HK-2 (cell line): ENCODE data around the gene KCNJ8.
"Not testable (repeated sequence)": the region's sequence is repeated elsewhere in the genome, so short reads cannot be mapped to it uniquely, and the experiment has no call there.

ENCODE experiments used
- DNase-seq: peaks from one replicate; pipeline ENCODE4 v3.0.0-alpha.2; 2018; ENCODE audit not compliant: unreplicated experiment

KCNJ8 gene

GRCh38 chr12:21774358-21775132, at the start of gene KCNJ8:
Gene KCNJ8 (minus strand): TSS chr12:21774706. CDS start chr12:21773616, 1,090 bp downstream.
- no peak for DNase-seq

DNA sequence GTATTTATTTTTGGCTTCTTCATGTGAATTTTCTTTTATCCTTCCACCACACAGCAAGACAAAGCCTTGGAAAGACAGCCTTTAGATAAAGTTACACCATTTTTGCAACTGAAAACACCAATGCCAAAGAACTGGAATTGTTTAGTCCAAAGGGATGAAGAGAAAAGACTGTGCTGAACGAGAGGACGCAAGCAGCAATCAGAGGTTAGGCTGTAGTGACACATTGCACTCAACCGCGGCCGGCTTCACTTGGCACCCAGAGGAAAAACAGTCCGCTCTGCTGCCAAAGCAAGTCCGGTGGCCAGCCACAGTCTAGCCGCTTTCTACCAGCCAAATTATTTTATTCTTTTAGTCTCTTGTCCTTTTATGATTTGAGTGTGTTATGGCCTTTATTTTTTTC, 49.1 kb upstream of the KCNJ8 start:
- DNase-seq = no peak

GRCh38 chr12:21819678-21820077, 45.2 kb upstream of the KCNJ8 start:
- DNase-seq = no peak

DNA sequence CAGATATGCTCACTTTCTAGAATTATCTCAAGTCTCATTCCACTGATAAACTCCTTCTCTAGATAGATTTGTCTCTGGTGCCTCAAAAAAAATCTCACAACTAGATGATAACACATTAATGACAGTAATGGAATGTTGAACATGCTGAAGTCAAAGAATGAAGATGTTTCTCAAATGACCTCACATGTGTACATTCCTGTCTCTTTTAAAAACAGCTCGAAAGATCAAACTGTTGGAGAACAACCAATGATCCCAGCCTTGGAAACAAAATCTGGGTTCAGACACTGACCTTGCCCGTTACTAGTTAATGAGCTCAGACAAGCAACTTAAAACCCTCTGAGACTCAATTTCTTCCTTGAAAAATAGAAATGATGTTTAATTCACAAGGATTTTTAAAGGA, 44.7 kb upstream of the KCNJ8 start:
- no peak for DNase-seq

DNA sequence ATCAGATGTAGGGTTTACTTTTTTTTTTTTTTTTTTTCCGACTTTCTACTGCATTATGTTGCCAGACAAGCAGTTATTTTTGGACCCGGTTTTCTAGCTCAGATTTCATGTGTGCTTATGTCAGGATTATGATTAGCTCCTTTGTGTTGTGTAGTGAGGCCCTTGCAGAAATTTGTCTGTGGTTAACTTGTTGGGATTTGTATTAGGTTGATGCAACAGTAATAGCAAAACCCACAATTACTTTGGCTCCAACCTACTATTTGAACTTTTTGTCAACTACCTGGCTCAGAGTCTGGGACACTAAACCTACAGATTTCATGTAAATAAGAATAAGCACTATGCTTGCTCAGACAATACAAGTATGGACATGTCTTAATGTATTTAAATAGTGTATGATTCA, 44.1 kb upstream of the KCNJ8 start:
- DNase-seq = no peak

DNA sequence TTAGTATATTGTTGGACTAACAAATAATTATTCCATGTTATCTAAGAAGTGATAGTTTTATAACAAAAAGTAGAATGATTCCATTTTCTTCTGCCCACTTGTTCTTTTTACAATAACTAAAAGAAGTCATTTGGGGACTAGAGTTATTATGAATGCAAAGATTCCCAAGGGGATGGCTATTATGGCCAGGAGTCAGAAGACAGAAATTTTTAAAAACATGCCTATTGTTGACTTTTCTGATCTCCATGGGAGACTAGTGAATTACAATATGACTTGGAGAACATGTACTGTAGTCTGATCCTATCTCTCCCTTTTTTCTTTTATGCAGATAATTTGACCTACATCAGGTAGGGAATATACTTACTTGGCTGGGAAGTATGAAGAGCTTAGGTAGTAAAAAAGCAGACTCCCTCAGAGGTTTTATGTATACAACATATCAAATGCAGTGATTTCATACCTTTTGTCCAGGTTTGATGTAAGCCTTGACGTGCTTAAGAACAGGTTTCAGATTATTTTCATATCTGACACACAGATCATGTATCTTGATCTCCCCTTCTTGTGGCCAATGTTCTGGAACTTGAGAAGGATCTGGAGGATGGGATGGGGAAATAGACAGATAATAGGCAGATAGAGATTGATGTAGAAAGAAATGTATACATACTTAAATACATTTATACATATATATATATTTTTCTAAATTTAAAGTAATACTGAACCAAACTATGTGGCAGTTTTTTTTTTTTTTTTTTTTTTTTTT, 41.0 kb upstream of the KCNJ8 start:
- DNase-seq = no peak

DNA sequence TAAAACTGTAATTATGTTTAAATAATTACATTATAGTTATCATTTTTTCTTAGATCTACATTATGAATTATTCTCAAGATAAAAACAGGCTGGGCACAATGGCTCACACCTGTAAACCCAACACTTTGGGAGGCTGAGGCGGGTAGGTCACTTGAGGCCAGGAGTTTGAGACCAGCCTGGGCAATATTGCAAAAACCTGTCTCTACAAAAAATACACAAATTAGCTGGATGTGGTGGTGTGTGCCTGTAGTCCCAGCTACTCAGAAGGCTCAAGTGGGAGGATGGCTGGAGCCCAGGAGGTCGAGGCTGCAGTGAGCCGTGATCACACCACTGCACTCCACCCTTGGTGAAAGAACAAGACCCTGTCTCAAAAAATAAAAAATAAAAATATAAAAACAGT, 40.3 kb upstream of the KCNJ8 start:
- DNase-seq = no peak

DNA sequence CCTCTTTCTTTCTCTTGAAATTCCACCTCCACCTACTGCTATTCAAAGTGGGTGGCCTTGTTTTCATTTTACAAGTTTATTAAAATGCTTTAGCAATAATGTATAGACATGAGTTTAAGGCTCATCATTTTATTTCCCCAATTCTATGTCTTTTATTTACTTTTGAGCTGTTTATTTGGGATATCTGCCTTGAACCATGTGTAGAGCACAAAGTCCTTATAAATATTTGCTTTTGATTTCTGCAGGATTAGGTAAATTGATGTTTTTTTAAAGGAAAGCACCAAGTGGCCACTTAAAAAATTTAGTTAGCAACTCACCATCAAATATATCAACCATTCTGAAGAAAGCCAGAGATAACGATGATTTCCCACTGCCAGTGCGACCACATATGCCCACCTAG, 39.8 kb upstream of the KCNJ8 start:
- DNase-seq = no peak

DNA sequence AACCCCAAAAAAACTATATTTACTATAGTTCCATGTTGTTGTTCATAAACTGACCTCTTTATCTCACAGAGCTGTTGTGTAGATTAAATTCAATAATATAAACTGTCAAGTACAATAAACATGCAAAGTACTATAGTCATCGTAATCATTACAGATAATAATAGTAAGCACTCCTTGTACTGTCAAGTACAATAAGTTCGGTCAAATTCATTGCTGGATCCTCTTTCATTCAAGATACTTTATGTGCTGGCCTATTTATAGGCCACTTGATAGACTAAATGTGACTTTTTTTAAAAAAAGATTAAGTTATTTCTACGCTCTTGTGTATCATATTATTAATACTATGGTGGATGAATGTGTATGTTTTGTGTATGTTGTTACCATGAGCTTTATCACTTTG, 39.2 kb upstream of the KCNJ8 start:
- no peak for DNase-seq

- no peak for DNase-seq
Observed at GRCh38 chr12:21813125-21813524, 38.6 kb upstream of the KCNJ8 start.

DNA sequence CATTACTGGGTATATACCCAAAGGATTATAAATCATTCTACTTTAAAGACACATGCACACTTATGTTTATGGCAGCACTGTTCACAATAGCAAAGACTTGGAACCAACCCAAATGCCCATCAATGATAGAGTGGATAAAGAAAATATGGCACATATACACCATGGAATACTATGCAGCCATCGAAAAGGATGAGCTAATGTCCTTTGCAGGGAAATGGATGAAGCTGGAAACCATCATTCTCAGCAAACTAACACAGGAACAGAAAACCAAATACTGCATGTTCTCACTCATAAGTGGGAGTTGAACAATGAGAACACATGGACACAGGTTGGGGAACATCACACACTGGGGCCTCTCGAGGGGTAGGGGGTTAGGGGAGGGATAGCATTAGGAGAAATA, 37.8 kb upstream of the KCNJ8 start:
- not testable (repeated sequence) for DNase-seq

DNA sequence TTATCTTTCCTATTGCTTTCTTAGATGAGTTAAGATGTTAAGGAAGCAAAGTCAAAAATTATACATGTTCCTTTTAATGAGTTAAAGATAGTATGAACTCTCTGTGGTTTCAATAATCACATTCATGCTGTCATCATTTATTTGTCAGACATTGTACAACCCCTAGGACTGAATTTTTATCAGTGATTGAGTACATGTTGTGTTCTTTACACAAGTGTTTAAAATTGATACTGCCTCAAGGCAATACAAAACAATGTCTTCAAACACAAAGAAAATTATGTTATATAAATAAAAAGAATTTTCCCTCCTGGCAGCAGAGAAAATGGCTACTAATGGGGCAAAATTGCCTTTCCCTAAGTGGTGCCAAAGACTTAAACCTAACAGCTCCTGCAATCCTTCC, 34.6 kb upstream of the KCNJ8 start:
- no peak for DNase-seq

- no peak for DNase-seq
Observed at GRCh38 chr12:21806255-21806654, 31.7 kb upstream of the KCNJ8 start.

DNA sequence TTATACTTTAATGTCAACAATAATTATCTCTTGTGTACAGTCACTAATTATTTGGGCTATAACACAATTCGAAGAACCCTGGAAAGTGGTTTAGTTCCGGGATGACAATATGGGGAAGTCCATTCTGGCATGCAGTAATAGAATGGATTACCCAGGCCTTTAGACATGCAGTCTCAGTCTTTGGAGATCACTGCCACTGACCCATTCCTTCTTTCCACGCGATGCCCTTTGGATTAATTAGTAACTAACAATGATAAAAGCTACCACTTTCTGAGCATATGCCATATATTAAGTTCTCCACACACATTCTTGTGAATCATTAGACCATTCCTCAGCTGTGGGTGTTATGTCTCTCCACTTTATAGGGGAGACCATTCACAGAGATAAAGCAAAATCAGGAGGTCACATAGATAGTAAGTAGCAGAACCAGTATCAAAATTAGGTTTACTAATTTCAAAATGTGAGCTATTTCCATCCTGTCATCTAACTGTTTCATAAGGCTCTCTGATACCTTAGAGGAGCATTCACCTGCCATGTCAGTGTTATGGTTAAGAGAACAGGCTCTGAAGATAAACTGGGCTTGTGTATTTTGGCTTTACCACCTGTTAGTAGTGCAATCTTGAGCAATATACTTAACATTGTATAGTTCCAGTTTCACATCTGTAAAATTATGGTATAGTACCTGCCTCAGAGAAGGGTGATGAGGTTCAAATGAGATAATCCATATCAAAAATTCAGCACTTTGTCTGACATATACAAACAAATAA, 27.2 kb upstream of the KCNJ8 start:
- no peak for DNase-seq

GRCh38 chr12:21800011-21800410, 25.5 kb upstream of the KCNJ8 start:
- DNase-seq = no peak

DNA sequence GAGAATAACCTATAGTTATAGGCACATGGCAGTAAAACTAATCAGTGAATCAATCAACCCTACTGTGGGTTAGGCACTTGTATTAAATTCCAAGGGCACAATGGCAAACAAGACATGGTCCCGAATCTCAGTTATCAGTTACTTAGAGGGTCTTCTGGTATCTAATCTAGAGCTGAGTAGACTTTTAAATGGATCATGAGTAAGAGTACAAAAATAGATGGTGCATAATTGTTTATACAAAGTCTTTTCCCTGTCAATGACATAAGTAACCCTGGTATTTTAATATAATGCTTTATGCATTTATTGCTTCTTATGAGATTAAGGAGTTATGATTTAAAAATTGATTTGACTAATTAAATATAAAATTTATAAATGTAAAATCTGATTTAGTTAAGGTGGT, 23.0 kb upstream of the KCNJ8 start:
- DNase-seq = no peak

DNA sequence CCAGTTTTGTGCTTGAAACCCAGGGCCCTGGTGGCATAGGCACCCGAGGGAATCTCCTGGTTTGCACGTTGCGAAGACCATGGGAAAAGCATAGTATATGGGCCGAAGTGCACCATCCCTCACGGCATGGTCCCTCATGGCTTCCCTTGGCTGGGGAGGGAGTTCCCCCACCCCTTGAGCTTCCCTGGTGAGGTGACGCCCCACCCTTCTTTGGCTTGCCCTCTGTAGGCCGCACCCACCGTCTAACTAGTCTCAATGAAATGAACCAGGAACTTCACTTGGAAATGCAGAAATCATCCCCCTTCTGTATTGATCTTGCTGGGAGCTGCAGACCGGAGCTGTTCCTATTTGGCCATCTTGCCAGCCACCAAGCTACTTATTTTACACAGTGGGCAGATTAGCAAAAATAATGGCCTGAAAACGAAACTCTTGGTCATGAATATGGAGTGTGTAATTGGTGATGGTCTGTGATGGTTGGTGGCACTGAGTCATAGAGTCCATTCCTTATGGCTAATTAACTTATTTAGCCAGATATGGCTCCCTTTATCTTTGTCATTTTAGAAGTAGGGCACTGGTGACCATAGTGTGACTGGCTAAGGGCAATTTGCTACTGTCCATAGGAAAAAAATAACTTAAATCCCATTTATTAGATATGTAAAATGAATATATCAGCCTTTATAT, 21.3 kb upstream of the KCNJ8 start:
- no peak for DNase-seq

- not testable (repeated sequence) for DNase-seq
Observed at GRCh38 chr12:21794807-21795595, 20.5 kb upstream of the KCNJ8 start.

DNA sequence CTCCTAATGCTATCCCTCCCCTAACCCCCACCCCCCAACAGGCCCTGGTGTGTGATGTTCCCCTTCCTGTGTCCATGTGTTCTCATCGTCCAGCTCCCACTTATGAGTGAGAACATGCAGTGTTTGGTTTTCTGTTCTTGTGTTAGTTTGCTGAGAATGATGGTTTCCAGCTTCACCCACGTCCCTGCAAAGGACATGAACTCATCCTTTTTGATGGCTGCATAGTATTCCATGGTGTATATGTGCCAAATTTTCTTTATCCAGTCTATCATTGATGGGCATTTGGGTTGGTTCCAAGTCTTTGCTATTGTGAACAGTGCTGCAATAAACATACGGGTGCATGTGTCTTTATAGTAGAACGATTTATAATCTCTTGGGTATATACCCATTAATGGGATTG, 15.2 kb upstream of the KCNJ8 start:
- DNase-seq = not testable (repeated sequence)

DNA sequence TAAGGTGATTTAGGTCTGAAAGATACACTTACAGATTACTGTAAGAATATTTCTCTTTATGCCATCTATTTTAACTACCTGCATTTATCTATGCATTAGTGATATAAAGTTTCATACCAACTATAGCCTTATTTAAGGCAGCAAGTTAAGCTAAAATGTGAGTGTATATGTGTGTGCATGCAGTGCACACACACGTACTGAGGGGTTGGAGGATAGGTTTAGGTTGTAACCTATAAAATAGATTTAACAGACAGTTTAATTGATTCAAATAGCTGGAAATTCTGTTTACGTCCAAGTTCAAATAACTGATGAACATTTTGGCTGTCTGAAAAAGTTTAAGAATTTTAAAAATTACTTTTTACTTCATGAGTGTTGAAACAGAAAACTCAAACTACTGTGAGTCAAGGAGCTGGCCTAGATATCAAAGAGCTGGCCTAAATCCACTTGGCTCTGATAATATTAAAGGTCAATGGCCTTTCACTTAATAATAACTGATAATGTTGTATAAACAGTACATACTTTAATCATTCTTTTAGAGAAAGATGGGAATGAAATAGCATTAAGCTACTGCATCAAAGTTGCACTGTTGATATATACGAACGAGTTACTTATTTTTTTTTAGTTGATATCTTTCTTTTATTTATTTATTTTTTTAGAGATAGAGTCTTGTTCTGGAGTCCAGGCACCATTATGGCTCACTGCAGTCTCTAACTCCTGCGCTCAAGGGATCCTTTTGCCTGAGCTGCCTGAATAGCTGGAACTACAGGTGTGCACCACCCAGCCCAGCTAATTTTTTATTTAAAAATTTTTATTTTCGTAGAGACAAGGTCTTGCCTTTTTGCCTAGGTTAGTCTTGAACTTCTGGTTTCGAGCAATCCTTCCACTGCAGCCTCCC, 13.8 kb upstream of the KCNJ8 start:
- no peak for DNase-seq
